ENCODE measurements around the gene FUCA2. TPM values are rescaled to one million over a fixed set of nuclear protein-coding genes. Genes with fewer than 3 reads are reported as not detected.

The FUCA2 gene
- total RNA-seq, 1 donor, result 58.7 TPM

GRCh38 chr6:143544011-143544696 is 32.6 kb upstream of the FUCA2 start:
- no peak for TF ChIP-seq CTCF (IDR thresholded peaks at IDR 0.05; ENCODE audit: insufficient read depth, low read depth, low read length)
- no peak for DNase-seq (ENCODE audit: low read depth)

DNA sequence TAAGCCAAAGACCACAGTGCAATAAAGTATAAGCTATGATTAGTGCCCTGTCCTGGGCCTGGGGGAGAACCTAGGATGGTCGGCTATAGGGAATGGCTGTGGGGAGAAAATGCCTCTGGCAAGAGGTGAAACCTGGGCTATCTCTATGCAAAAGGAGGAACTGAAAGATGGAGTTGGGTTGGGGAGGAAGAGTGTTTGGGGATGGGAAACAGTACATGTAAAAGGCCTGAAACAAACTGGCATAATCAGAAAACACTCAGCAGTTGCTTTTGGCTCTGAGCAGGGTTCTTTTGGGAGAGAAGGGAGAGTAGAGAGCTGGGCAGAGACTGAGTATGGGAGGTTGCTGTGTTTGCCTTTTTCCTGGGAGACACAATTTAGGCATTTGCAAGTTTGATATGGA is 31.9 kb upstream of the FUCA2 start:
- TF ChIP-seq CTCF (IDR thresholded peaks at IDR 0.05; ENCODE audit: insufficient read depth, low read depth, low read length), result no peak
- no peak overlapping the region for H3K4me3 ChIP-seq (ENCODE audit: low read depth, low read length)
- no peak for DNase-seq (ENCODE audit: low read depth)

More at GRCh38 chr6:143544011-143544696, 32.6 kb upstream of the FUCA2 start:
- H3K4me3 ChIP-seq (ENCODE audit: low read depth, low read length), result no peak overlapping the region

DNA sequence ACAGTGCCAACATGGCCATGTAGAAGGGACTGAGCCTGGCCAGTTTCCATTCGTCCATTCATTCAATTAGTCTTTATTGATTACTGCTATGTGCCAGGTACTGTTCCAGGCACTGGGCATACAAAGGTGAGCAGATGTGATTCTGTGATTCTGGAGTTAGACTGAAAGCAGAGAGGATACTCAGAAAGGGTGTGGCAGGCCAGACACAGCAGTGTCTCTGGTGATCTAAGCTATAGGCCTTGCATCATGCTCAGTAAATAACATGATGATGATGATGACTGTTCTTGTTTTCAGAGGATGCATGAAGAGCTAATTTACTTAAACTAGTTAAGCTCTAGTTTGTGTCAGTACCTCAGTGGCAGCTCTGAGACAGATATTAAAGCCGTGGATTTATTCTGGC is 31.4 kb upstream of the FUCA2 start:
- DNase-seq (ENCODE audit: low read depth), result no peak
- no peak for TF ChIP-seq CTCF (IDR thresholded peaks at IDR 0.05; ENCODE audit: insufficient read depth, low read depth, low read length)
- no peak overlapping the region for H3K4me3 ChIP-seq (ENCODE audit: low read depth, low read length)

DNA sequence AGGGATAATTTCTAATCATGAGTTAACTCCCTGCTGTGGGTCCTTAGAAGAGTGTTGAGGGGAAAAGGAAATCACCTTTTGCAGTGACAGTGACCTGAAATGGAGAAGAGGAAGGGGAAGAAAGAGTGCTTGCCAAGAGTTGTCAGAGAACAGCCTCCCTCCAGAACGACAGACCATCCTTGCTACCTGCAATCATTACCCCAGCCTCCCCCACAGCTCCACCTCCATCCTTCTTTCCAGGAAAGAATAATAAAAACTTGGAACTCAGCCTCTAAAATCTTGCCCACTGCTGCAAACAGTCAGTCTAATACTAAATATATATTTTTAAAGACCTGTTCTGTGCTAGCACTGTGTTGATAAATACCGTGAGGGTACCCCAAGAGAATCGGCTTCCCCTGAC is 28.7 kb upstream of the FUCA2 start:
- no peak overlapping the region for H3K4me3 ChIP-seq (ENCODE audit: low read depth, low read length)
- no peak for DNase-seq (ENCODE audit: low read depth)
- TF ChIP-seq CTCF (IDR thresholded peaks at IDR 0.05; ENCODE audit: insufficient read depth, low read depth, low read length), result no peak

GRCh38 chr6:143539734-143540133 is 28.2 kb upstream of the FUCA2 start:
- no peak for DNase-seq (ENCODE audit: low read depth)
- no peak for TF ChIP-seq CTCF (IDR thresholded peaks at IDR 0.05; ENCODE audit: insufficient read depth, low read depth, low read length)
- no peak overlapping the region for H3K4me3 ChIP-seq (ENCODE audit: low read depth, low read length)

- no peak for DNase-seq (ENCODE audit: low read depth)
- H3K4me3 ChIP-seq (ENCODE audit: low read depth, low read length), result no peak overlapping the region
- no peak for TF ChIP-seq CTCF (IDR thresholded peaks at IDR 0.05; ENCODE audit: insufficient read depth, low read depth, low read length)
Observed at GRCh38 chr6:143539106-143539505, 27.6 kb upstream of the FUCA2 start.

GRCh38 chr6:143538374-143538773 is 26.9 kb upstream of the FUCA2 start:
- no peak overlapping the region for H3K4me3 ChIP-seq (ENCODE audit: low read depth, low read length)
- TF ChIP-seq CTCF (IDR thresholded peaks at IDR 0.05; ENCODE audit: insufficient read depth, low read depth, low read length), result no peak
- DNase-seq (ENCODE audit: low read depth), result no peak

All from fibroblast of villous mesenchyme (primary cell).